NCI-H2227 (cell line): Measurements from ENCODE around the gene APOBEC3B.
A peak's percentile ranks its signal among the peaks of the same experiment; 100 is the strongest.
"Not testable (repeated sequence)": the region's sequence is repeated elsewhere in the genome, so short reads cannot be mapped to it uniquely, and the experiment has no call there.

Experiments used
- DNase-seq: peaks from one replicate; lab custom pipeline; 2025; ENCODE audit not compliant: unreplicated experiment; lab: John Stamatoyannopoulos, UW

APOBEC3B gene

DNA sequence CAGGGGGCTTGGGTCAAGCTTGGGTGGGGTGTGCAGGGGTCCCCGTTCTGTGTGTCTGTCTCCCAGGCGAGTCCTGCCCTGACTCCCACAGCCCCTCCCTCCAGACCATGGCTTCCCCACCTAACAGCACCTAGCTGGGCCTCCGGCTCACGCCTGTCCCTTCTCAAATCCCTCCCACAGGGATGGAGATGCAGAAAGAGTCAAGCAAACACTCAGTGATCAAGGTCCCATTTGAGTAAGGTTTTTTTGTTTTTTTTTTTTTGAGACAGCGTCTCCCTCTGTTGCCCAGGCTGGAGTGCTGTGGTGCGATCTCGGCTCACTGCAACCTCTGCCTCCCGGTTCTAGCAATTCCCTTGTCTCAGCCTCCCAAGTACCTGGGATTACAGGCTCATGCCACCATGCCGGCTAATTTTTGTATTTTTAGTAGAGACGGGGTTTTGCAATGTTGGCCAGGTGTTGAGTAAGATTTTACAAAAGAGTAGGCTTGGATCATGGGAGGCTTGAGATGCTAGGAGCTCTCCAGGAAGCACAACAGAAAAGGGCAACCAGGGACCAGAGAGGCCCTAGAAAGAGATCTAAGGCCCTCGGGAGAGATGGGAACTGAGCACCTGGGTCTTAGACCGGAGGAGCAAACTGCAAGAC lies 44.5 kb downstream of the APOBEC3B start:
- DNase-seq, result no peak

DNA sequence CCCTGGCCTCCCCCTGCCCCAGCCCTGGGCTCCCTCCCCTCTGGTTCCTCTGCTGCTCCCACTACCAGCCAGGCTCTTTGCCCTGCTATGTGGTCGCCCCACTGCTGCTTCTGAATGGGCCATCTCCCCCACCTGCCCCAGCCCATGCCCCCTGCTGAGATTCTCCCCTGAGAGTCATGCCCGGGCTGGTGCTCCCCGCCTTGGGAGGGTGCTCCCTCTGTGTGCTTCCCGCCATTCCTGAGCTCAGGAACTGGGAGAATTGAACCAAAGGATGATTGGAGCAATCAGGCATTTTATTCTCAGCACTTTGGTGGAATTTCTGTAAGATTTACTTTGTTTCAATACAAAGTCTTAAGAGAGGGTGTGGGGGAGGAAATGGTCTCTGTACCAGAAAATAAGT lies 45.6 kb downstream of the APOBEC3B start:
- no peak for DNase-seq

DNA sequence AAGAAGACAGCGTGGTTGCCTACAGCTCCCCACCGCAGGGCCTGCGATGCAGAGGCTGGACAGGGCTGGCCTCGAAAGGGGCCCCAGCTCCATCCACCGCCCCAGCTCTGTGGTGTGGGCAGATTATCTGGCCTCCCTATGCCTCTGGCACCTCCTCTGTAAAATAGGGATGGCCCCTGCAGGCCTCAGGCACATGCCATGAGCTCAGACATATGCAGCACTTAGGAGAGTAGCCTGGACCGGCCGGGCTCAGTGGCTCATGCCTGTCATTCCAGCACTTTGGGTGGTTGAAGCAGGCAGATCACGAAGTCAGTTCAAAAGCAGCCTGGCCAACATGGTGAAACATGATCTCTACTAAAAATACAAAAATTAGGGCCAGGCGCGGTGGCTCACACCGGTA lies 46.1 kb downstream of the APOBEC3B start:
- DNase-seq, result no peak

DNA sequence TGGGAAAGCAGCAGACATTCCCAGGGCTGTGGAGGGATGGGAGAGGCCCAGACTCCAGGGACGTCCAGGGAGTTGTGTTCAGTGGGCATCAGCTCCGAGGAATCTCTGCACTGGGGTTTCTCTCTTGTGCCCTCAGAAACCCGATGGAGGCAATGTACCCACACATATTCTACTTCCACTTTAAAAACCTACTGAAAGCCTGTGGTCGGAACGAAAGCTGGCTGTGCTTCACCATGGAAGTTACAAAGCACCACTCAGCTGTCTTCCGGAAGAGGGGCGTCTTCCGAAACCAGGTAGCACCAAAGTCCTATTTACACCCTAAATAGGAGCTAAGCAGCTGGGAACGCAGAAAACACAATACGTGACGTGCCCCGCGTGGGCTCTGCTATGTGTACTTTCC lies 47.1 kb downstream of the APOBEC3B start:
- DNase-seq, result no peak

DNA sequence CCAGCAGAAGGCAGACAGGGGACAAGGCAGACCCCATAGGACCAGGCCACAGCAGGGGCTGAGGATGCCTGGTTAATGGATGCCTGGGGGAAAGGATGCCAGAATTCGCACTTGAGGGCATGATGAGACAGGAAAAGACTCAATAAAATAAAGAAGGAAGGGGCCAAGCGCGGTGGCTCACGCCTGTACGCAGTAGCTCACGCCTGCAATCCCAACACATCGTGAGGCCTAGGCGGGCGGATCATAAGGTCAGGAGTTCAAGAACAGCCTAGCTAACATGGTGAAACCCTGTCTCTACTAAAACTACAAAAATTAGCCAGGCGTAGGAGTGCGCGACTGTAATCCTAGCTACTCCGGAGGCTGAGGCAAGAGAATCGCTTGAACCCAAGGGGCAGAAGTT lies 48.6 kb downstream of the APOBEC3B start:
- no peak for DNase-seq

DNA sequence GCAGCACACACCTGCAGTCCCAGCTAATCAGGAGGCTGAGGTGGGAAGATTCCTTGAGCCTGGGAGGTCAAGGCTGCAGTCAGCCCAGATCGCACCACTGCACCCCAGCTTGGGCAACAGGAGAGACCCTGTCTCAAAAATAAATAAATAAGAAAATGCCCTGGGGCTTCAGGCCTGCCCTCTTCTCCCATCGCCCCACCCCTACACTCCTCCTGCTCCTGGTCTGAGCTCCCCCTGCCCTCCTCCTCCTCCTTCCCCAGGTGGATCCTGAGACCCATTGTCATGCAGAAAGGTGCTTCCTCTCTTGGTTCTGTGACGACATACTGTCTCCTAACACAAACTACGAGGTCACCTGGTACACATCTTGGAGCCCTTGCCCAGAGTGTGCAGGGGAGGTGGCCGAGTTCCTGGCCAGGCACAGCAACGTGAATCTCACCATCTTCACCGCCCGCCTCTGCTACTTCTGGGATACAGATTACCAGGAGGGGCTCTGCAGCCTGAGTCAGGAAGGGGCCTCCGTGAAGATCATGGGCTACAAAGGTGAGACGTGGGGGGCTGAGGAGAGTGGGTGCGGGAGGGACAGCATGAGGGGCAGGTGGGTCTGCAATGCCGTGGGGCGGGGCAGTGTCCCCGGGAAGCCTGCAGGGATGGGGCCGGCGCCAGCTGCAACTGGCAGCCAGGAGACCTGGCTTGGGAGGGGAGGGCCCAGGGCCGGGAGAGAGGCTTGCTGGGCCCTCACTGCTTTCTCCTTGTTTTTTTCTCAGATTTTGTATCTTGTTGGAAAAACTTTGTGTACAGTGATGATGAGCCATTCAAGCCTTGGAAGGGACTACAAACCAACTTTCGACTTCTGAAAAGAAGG lies 49.5 kb downstream of the APOBEC3B start:
- DNase-seq, result not testable (repeated sequence)

DNA sequence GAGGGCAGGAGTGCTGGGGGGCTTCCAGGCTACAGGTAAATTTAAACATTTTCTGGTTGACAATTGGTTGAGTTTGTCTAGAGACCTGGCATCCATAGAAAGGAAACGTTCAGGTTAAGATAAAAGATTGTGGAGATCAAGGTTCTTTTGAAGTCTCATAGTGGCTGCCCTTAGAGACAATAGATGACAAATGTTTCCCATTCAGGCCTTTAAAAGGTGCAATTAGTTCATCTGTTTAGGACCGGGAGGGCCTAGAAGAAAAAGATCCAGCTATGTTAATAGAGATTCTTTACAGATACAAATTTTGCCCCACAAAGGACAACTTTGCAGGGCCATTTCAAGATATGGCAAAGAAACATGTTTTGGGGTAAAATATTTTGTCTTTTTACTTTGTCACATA lies 54.9 kb downstream of the APOBEC3B start:
- not testable (repeated sequence) for DNase-seq

DNA sequence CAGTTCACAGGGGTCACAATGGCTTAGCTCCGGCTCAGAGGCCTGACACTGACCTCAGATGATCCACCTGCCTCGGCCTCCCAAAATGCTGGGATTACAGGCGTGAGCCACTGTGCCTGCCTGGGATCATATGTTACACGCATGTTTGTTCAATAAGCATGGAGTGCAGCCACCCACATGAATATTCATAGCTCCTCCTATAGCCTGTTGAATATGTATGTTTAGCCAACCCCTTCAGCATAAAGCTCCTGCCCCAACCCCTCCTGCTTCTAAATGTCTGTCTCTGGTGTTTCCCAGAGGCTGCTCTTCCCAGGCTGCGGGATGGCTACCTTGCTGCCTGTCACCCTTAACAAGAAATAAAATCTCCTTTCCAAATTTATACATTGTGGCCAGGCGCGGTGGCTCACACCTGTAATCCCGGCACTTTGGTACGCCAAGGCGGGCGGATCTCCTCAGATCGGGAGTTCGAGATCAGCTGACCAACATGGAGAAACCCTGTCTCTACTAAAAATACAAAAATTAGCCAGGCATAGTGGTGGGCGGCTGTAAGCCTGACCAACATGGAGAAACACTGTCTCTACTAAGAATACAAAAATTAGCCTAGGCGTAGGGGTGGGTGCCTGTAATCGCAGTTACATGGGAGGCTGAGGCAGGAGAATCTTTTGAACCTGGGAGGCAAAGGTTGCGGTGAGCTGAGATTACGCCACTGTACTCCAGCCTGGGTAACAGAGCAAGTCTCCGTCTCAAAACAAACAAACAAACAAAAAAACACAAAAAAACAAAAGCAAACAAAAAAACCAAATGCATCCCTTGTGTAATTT lies 57.4 kb downstream of the APOBEC3B start:
- DNase-seq, result no peak

DNA sequence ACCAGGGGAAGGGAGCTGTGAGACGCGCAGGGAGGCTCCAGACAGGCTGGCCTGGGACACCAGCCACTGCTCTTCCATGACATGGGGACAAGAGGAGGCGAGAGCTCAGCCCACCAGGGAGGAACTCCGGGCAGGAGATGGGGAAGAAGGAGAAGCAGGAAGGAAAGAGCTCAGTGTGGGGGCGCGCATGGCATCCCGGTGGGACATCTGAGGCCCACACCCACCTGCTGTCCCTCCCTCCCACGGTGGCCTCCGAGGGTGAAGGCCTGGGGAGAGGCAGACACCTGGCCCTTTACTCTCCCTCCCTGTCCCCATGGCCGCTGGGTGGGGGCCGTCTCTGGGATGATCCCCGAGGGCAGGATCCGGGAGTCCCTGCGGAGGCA lies 58.0 kb downstream of the APOBEC3B start:
- not testable (repeated sequence) for DNase-seq

DNA sequence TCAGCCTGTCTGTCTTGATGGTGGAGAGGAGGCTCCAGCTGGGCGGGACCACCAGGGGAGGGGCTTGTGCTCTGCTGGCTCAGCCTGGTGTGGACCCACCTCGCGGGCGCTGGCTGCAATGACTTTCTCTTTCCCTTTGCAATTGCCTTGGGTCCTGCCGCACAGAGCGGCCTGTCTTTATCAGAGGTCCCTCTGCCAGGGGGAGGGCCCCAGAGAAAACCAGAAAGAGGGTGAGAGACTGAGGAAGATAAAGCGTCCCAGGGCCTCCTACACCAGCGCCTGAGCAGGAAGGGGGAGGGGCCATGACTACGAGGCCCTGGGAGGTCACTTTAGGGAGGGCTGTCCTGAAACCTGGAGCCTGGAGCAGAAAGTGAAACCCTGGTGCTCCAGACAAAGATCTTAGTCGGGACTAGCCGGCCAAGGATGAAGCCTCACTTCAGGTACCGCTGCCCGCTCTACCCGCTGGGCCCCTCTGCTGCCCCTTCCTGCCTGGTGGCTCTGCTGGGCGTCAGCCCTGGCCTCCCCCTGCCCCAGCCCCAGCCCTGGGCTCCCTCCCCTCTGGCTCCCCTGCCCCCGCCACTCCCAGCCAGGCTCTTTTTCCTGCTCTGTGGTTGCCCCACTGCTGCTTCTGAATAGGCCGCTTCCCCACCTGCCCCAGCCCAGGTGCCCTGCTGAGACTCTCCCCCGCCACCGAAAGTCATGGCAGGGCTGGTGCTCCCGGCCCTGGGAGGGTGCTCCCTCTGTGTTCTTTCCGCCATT lies 58.6 kb downstream of the APOBEC3B start, which contains the start of gene APOBEC3F:
Gene APOBEC3F (plus strand): TSS at position 327 of the 759 bp plus-strand sequence. CDS start 97 bp downstream, at position 424.
- DNase-seq, result peak; percentile 35

DNA sequence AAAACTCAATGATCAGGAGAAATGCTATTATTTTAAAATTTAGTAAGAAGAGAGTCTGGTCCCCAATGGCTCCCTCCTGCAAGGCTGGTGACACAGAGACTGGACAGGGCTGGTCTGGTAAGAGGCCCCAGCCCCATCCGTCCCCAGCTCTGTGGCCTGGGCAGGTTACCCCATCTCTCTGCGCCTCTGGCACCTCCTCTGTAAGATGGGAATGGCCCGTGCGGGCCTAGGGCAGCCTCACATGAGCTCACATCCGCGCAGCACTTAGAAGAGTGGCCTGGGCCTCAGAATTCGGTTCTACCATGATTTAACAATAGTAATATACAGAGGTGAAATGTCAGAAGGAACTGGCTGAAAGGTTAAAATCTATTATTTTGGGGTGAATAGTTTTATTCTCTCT lies 59.8 kb downstream of the APOBEC3B start:
- no peak for DNase-seq
